GM23338 (cell line): ENCODE results near the gene ZNF80. TPM values are rescaled to one million over a fixed set of nuclear protein-coding genes. Genes with fewer than 3 reads are reported as not detected.

Experiments
- ATAC-seq: fragments of 200-7000 bp; cut with Tn5 transposase; 3 replicates; pipeline ENCODE4 v1.9.1; 2020
- DNase-seq: peaks from one replicate; pipeline ENCODE4 v3.0.0-alpha.2; 2015; ENCODE audit warnings: low spot score
- H2AFZ ChIP-seq: fragments of 200-600 bp; sonication (generic); 2 replicates; pipeline ENCODE4 v1.8.0; 2016; ENCODE audit warnings: antibody characterized with exemption, mild to moderate bottlenecking, moderate library complexity
- H3F3A ChIP-seq: fragments of 200-600 bp; sonication (generic); replicated peaks from 2 replicates; pipeline ENCODE4 v1.8.0; 2017; ENCODE audit warnings: antibody characterized with exemption, mixed run types, low read depth
- H3K27ac ChIP-seq: fragments of 200-600 bp; sonication (generic); 2 replicates; pipeline ENCODE4 v1.6.1; 2016; ENCODE audit warnings: low read depth
- H3K27me3 ChIP-seq: fragments of 200-600 bp; sonication (generic); 2 replicates; pipeline ENCODE4 v1.8.0; 2016; ENCODE audit warnings: mild to moderate bottlenecking, mixed run types, moderate library complexity; ENCODE audit not compliant: insufficient read depth
- H3K36me3 ChIP-seq: fragments of 200-600 bp; sonication (generic); 2 replicates; pipeline ENCODE4 v1.8.0; 2016; ENCODE audit warnings: mild to moderate bottlenecking; ENCODE audit not compliant: insufficient read depth
- H3K4me1 ChIP-seq: fragments of 200-600 bp; sonication (generic); 2 replicates; pipeline ENCODE4 v1.8.0; 2016; ENCODE audit warnings: mild to moderate bottlenecking, moderate library complexity; ENCODE audit not compliant: insufficient read depth
- H3K4me2 ChIP-seq: fragments of 200-600 bp; sonication (generic); 2 replicates; pipeline ENCODE4 v1.7.1; 2017; ENCODE audit warnings: mixed run types
- H3K4me3 ChIP-seq: fragments of 200-600 bp; sonication (generic); 2 replicates; pipeline ENCODE4 v1.6.1; 2016; ENCODE audit warnings: mixed run types
- H3K79me2 ChIP-seq: fragments of 200-600 bp; sonication (generic); replicated peaks from 2 replicates; pipeline ENCODE4 v1.8.0; 2017; ENCODE audit warnings: mild to moderate bottlenecking; ENCODE audit not compliant: insufficient read depth
- H3K9me2 ChIP-seq: fragments of 200-600 bp; sonication (generic); 2 replicates; pipeline ENCODE4 v1.8.0; 2017; ENCODE audit not compliant: insufficient read depth
- H4K20me1 ChIP-seq: fragments of 200-600 bp; sonication (generic); replicated peaks from 2 replicates; pipeline ENCODE4 v1.8.0; 2017; ENCODE audit warnings: mild to moderate bottlenecking; ENCODE audit not compliant: insufficient read depth
- H3K27ac Mint-ChIP-seq: 2 replicates; pipeline ENCODE4 v1.8.0; 2020; ENCODE audit warnings: inconsistent platforms, mild to moderate bottlenecking, moderate library complexity, mixed read lengths
- H3K27me3 Mint-ChIP-seq: 3 replicates; pipeline ENCODE4 v1.8.0; 2022; ENCODE audit warnings: low read depth, mild to moderate bottlenecking, moderate library complexity, mixed read lengths, inconsistent platforms; ENCODE audit not compliant: insufficient read depth, poor library complexity
- H3K36me3 Mint-ChIP-seq: 3 replicates; pipeline ENCODE4 v1.8.0; 2021; ENCODE audit warnings: low read depth, mild to moderate bottlenecking, inconsistent platforms, moderate library complexity, mixed read lengths
- H3K4me1 Mint-ChIP-seq: 3 replicates; pipeline ENCODE4 v1.8.0; 2020; ENCODE audit warnings: mild to moderate bottlenecking, inconsistent platforms, mixed read lengths
- H3K4me3 Mint-ChIP-seq: 3 replicates; pipeline ENCODE4 v1.8.0; 2021; ENCODE audit warnings: moderate library complexity, mild to moderate bottlenecking, inconsistent platforms, mixed read lengths
- H3K9me3 Mint-ChIP-seq: 3 replicates; pipeline ENCODE4 v1.8.0; 2020; ENCODE audit warnings: moderate library complexity, mild to moderate bottlenecking, inconsistent platforms, mixed read lengths
- CREB1 ChIP-seq: fragments of 250-450 bp; sonication (Bioruptor Pico); IDR thresholded peaks from 2 replicates; pipeline ENCODE4 v1.5.0; 2020; ENCODE audit warnings: low read depth, mild to moderate bottlenecking, moderate library complexity
- EZH2 ChIP-seq: fragments of 200-600 bp; sonication (generic); IDR thresholded peaks from one replicate; pipeline ENCODE4 v1.8.0; 2017; ENCODE audit warnings: antibody characterized with exemption, mild to moderate bottlenecking, low read depth; ENCODE audit not compliant: unreplicated experiment
- JUNB ChIP-seq: IDR thresholded peaks from one replicate; pipeline ENCODE4 v1.6.1; 2016; ENCODE audit warnings: antibody characterized with exemption; ENCODE audit not compliant: unreplicated experiment
- NANOG ChIP-seq: IDR thresholded peaks from 2 replicates; pipeline ENCODE4 v1.6.1; 2016; ENCODE audit warnings: antibody characterized with exemption, borderline replicate concordance
- ZNF462 ChIP-seq: fragments of 250-450 bp; sonication (Bioruptor Pico); IDR thresholded peaks from 2 replicates; pipeline ENCODE4 v1.5.0; 2020; ENCODE audit warnings: mild to moderate bottlenecking, moderate library complexity
- polyA plus RNA-seq: library from polyadenylated mRNA; unstranded; fragments of >200 nt; fragmentation: Nextera tagmentation; extraction: Ambion mirVana; gene quantifications from 2 replicates; pipeline ENCODE4 v1.2.1, GENCODE V29; 2016
- total RNA-seq: library from RNA; depleted of rRNA; stranded (reverse); fragments of >200 nt; shearing (Covaris generic); gene quantifications from 2 replicates; pipeline ENCODE4 v1.2.3, GENCODE V29; 2014
- TF ChIP-seq, protein P1 (sequence below): IDR thresholded peaks from 2 replicates; pipeline ENCODE4 v1.6.1; 2016; ENCODE audit warnings: antibody characterized with exemption

ZNF80 gene
- total and polyA plus RNA-seq, 2 experiments from 2014 or later: not detected

DNA sequence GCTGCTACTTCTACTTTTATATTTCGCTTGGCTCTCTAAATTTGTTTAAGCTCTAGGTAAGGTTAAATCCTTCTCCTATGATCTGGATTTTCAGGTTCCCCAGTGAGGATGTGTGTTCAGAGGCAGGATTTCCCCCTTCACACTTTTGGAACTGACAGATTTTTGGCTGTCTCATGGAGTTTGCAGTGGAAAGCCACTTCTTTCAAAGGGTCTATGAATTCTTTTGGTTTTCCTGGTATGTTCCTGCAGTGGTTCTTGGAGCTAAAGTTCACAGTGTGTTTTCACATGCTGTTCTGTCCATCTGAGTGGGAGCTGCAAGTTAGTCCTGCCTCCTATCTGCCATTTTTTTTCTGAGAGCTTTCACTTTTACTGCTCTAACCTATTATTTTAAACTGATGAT is 34.9 kb upstream of the ZNF80 start:
- Histone ChIP-seq H3F3A (no peaks in the 10 kb centered on the region), H3K36me3 (no peaks in the 10 kb centered on the region; the same call in none of the 2 replicates), H3K79me2 (no peaks in the 10 kb centered on the region), H3K4me1 (no peaks in the 10 kb centered on the region), H3K4me2 (no peak overlapping the region), H3K4me3 (no peak overlapping the region), H3K27ac (no peak overlapping the region), H4K20me1 (no peaks in the 10 kb centered on the region), H3K9me2 (peaks cover 12% of the 10 kb centered on the region; the same call in 1 of the 2 replicates), H2AFZ (0 out of 2 replicates have a peak overlapping the region, but pooled peaks have one; percentile 1), H3K27me3 (no peaks in the 10 kb centered on the region)
- DNase-seq (no peak), ATAC-seq (no peak)
- peaks cover 47% of the 10 kb centered on the region for H3K9me3 Mint-ChIP-seq
- no peak overlapping the region for H3K4me3 Mint-ChIP-seq
- H3K27ac Mint-ChIP-seq: no peak overlapping the region
- no peaks in the 10 kb centered on the region for H3K4me1 Mint-ChIP-seq
- TF ChIP-seq CREB1 (no peak), EZH2 (no peak), JUNB (no peak), NANOG (no peak), ZNF462 (CRISPR knock-in tag) (no peak)
- TF ChIP-seq, protein P1, sequence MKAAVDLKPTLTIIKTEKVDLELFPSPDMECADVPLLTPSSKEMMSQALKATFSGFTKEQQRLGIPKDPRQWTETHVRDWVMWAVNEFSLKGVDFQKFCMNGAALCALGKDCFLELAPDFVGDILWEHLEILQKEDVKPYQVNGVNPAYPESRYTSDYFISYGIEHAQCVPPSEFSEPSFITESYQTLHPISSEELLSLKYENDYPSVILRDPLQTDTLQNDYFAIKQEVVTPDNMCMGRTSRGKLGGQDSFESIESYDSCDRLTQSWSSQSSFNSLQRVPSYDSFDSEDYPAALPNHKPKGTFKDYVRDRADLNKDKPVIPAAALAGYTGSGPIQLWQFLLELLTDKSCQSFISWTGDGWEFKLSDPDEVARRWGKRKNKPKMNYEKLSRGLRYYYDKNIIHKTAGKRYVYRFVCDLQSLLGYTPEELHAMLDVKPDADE: no peak
- H3K27me3 Mint-ChIP-seq: peaks cover 7% of the 10 kb centered on the region
- peaks cover 35% of the 10 kb centered on the region for H3K36me3 Mint-ChIP-seq
